ENCODE measurements around the gene GPD1.

GPD1 gene

GRCh38 chr12:50087151-50087550 lies 16.7 kb upstream of the GPD1 start:
- Histone ChIP-seq H3K9ac (ENCODE audit: insufficient read length) (no peak overlapping the region), H3K27ac (no peak overlapping the region), H3K9me3 (ENCODE audit: low read depth, low read length) (no peaks in the 10 kb centered on the region), H3K4me3 (no peak overlapping the region), H3K36me3 (ENCODE audit: insufficient read depth, low read length) (peaks cover 57% of the 10 kb centered on the region)
- no peak for TF ChIP-seq EZH2 (IDR thresholded peaks at IDR 0.05)
- no peak for TF ChIP-seq POLR2AphosphoS5 (IDR thresholded peaks at IDR 0.05; ENCODE audit: borderline replicate concordance, low read depth, low read length)
- no peak for TF ChIP-seq FOXP2 (optimal IDR thresholded peaks at IDR 0.05; ENCODE audit: control extremely low read depth, extremely low read length, insufficient read depth)
- DNase-seq (ENCODE audit: low read depth, low spot score): no peak

DNA sequence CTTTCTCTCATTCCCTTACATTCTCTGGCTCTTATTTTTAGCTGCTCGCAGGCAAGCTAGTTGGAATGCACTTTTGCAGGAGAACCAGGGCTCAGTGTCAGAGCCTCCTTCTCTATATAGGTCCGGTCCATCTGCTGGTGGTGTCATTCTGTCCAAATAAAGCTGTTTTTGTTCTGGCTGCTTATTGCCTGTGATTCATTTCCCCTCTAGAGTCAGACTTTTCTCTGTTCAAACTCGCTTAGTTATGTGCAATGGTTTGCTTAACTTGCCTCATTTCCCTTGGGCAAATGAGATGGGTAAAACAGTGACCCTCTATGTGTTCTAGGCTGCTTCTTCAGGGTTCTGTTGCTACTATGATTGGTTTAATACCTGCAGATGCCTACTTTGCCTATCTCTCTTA lies 15.8 kb upstream of the GPD1 start:
- no peak overlapping the region for H3K4me3 ChIP-seq
- H3K27ac ChIP-seq: no peak overlapping the region
- H3K9ac ChIP-seq (ENCODE audit: insufficient read length): no peak overlapping the region
- peaks cover 64% of the 10 kb centered on the region for H3K36me3 ChIP-seq (ENCODE audit: insufficient read depth, low read length)
- no peaks in the 10 kb centered on the region for H3K9me3 ChIP-seq (ENCODE audit: low read depth, low read length)
- DNase-seq (ENCODE audit: low read depth, low spot score): no peak
- TF ChIP-seq POLR2AphosphoS5 (IDR thresholded peaks at IDR 0.05; ENCODE audit: borderline replicate concordance, low read depth, low read length) (no peak), EZH2 (IDR thresholded peaks at IDR 0.05) (no peak), FOXP2 (optimal IDR thresholded peaks at IDR 0.05; ENCODE audit: control extremely low read depth, extremely low read length, insufficient read depth) (no peak)

DNA sequence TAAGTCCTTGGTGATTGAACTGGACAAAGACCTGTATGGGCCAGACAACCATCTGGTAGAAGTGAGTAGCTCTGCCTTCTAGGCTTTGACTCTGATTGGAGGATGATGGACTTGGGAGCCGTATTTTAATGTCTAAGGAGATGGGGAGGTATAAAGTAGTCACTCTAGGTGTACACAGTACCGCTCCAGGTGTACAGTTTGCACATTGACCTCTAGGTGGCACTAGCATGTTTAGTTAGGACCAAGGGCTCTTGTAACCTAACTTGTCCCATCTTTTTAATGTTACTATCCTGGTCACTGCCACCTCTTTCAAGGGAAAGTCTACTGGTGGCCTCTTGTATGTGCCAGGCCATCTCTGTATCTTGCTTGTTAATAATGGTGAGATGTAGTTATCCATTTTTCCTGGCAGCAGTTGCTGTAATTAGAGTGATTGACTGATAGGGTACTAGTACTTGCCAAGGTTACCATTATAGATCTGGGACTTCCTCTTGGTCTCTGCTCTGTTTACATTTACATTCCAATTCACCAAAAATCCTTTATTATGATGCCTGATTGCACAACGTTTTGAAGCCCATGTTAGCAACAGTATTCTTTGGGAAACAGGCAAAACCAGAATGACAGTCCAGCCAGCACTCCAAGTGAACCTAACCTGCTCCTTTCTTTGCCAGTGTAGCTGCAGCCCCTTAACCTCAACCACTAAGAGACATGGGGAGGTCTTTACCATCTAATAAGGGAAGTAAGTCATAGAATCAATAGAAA lies 15.1 kb upstream of the GPD1 start:
- Histone ChIP-seq H3K36me3 (ENCODE audit: insufficient read depth, low read length) (peaks cover 69% of the 10 kb centered on the region), H3K27ac (no peak overlapping the region), H3K9me3 (ENCODE audit: low read depth, low read length) (no peaks in the 10 kb centered on the region), H3K9ac (ENCODE audit: insufficient read length) (no peak overlapping the region), H3K4me3 (no peak overlapping the region)
- DNase-seq (ENCODE audit: low read depth, low spot score): no peak
- no peak for TF ChIP-seq EZH2 (IDR thresholded peaks at IDR 0.05)
- TF ChIP-seq FOXP2 (optimal IDR thresholded peaks at IDR 0.05; ENCODE audit: control extremely low read depth, extremely low read length, insufficient read depth): no peak
- no peak for TF ChIP-seq POLR2AphosphoS5 (IDR thresholded peaks at IDR 0.05; ENCODE audit: borderline replicate concordance, low read depth, low read length)

GRCh38 chr12:50089730-50090129 lies 14.1 kb upstream of the GPD1 start:
- H3K4me3 ChIP-seq: no peak overlapping the region
- H3K36me3 ChIP-seq (ENCODE audit: insufficient read depth, low read length): peaks cover 78% of the 10 kb centered on the region
- DNase-seq (ENCODE audit: low read depth, low spot score): no peak
- H3K27ac ChIP-seq: no peak overlapping the region
- TF ChIP-seq EZH2 (IDR thresholded peaks at IDR 0.05) (no peak), POLR2AphosphoS5 (IDR thresholded peaks at IDR 0.05; ENCODE audit: borderline replicate concordance, low read depth, low read length) (no peak), FOXP2 (optimal IDR thresholded peaks at IDR 0.05; ENCODE audit: control extremely low read depth, extremely low read length, insufficient read depth) (no peak)
- H3K9ac ChIP-seq (ENCODE audit: insufficient read length): no peak overlapping the region
- no peaks in the 10 kb centered on the region for H3K9me3 ChIP-seq (ENCODE audit: low read depth, low read length)

GRCh38 chr12:50090391-50090790 lies 13.4 kb upstream of the GPD1 start:
- H3K36me3 ChIP-seq (ENCODE audit: insufficient read depth, low read length): peaks cover 85% of the 10 kb centered on the region
- no peak for DNase-seq (ENCODE audit: low read depth, low spot score)
- no peak overlapping the region for H3K27ac ChIP-seq

DNA sequence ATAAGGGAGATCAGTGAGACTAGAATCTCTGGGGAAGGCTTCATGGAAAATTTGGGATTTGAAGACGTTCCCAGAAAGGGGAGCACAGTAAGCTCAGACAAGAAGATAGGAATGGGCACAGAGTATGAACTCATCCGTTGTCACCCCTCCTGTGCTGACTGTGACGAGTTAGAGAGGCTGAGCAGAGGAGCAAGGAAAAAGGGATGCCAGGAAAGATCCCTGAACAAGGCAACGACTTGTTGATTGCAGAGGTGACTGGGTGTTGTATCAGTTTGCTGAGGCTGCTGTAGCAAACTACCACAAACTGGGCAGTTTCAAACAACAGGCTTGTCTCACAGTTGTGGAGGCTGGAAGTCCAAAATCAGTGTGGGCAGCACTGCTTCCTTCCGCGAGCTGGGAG lies 5.9 kb upstream of the GPD1 start:
- DNase-seq (ENCODE audit: low read depth, low spot score): no peak
- Histone ChIP-seq H3K9me3 (ENCODE audit: low read depth, low read length) (no peaks in the 10 kb centered on the region), H3K27ac (no peak overlapping the region), H3K36me3 (ENCODE audit: insufficient read depth, low read length) (peaks cover 76% of the 10 kb centered on the region), H3K4me3 (no peak overlapping the region), H3K9ac (ENCODE audit: insufficient read length) (no peak overlapping the region)
- TF ChIP-seq POLR2AphosphoS5 (IDR thresholded peaks at IDR 0.05; ENCODE audit: borderline replicate concordance, low read depth, low read length): no peak
- no peak for TF ChIP-seq FOXP2 (optimal IDR thresholded peaks at IDR 0.05; ENCODE audit: control extremely low read depth, extremely low read length, insufficient read depth)
- TF ChIP-seq EZH2 (IDR thresholded peaks at IDR 0.05): no peak

More at GRCh38 chr12:50090391-50090790, 13.4 kb upstream of the GPD1 start:
- H3K9me3 ChIP-seq (ENCODE audit: low read depth, low read length): no peaks in the 10 kb centered on the region
- no peak overlapping the region for H3K4me3 ChIP-seq
- TF ChIP-seq POLR2AphosphoS5 (IDR thresholded peaks at IDR 0.05; ENCODE audit: borderline replicate concordance, low read depth, low read length): no peak
- TF ChIP-seq EZH2 (IDR thresholded peaks at IDR 0.05): no peak
- TF ChIP-seq FOXP2 (optimal IDR thresholded peaks at IDR 0.05; ENCODE audit: control extremely low read depth, extremely low read length, insufficient read depth): no peak
- H3K9ac ChIP-seq (ENCODE audit: insufficient read length): no peak overlapping the region

DNA sequence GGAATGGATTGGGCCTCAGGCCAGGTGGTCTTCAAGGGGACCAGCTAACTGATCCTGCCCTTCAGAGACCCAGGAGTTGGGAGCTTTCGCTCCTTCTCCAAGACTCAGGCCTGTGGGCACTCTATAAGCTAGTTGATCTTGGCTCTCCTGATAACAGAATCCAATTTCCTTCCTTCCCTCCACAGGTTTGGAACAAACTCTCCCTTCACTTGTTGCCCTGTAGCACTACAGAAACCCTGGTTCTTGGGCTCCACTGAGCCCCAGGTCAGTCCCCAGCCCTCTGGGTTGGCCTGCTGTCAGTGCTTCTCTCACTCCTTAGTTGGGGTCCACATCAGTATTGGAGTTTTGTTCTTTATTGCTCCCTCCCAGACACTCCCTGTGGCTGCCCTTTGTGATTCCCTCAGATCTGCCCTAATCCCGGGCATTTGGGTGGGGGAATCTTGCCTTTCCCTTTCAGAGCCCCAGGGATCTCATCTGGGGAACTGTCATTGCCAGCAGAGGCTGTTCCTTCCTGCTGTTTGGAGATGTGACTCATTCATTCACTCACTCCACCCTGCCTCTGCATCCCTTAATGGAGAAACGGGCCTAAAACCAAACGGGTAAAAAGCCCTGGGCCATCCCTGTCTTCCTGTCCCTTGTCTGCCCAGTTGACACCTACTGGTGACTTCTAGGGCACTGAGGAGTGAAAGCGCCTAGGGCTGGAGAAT lies 4.4 kb upstream of the GPD1 start:
- TF ChIP-seq FOXP2 (optimal IDR thresholded peaks at IDR 0.05; ENCODE audit: control extremely low read depth, extremely low read length, insufficient read depth): no peak
- no peak for TF ChIP-seq EZH2 (IDR thresholded peaks at IDR 0.05)
- TF ChIP-seq POLR2AphosphoS5 (IDR thresholded peaks at IDR 0.05; ENCODE audit: borderline replicate concordance, low read depth, low read length): no peak
- no peak overlapping the region for H3K4me3 ChIP-seq
- no peak overlapping the region for H3K27ac ChIP-seq
- H3K36me3 ChIP-seq (ENCODE audit: insufficient read depth, low read length): peaks cover 64% of the 10 kb centered on the region
- H3K9ac ChIP-seq (ENCODE audit: insufficient read length): no peak overlapping the region
- H3K9me3 ChIP-seq (ENCODE audit: low read depth, low read length): no peaks in the 10 kb centered on the region
- no peak for DNase-seq (ENCODE audit: low read depth, low spot score)

DNA sequence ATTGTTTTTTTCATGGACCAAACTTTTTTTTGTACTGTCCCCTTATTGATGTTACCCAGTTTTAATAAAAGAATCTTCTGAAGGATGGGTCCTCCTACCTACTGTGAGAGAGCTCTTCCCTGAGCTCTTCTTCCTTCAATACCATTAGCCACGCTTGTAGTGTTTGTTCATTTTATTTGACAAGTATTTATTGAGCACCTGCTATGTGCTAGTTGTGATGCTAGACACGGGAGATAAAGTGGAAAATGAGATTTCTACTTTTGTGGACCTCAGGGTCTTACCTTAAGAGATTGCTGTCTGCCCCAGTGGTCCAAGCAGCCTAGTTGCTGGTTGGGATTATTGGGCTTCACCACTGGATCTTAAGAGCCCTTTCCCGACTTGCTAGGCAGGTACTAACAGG lies 3.2 kb upstream of the GPD1 start:
- Histone ChIP-seq H3K9ac (ENCODE audit: insufficient read length) (no peak overlapping the region), H3K4me3 (no peak overlapping the region), H3K27ac (peak overlapping the region; percentile 36; the same call in 1 of the 2 replicates), H3K36me3 (ENCODE audit: insufficient read depth, low read length) (peaks cover 53% of the 10 kb centered on the region), H3K9me3 (ENCODE audit: low read depth, low read length) (no peaks in the 10 kb centered on the region)
- TF ChIP-seq EZH2 (IDR thresholded peaks at IDR 0.05) (no peak), POLR2AphosphoS5 (IDR thresholded peaks at IDR 0.05; ENCODE audit: borderline replicate concordance, low read depth, low read length) (no peak), FOXP2 (optimal IDR thresholded peaks at IDR 0.05; ENCODE audit: control extremely low read depth, extremely low read length, insufficient read depth) (no peak)
- DNase-seq (ENCODE audit: low read depth, low spot score): no peak

Measured in SK-N-MC (cell line).